Stimulated activated CD8-positive, alpha-beta memory T cell treated with anti-CD3 and anti-CD28 coated beads, Interleukin-12 subunit alpha, Interleukin-12 subunit beta, amount 100 ng/mL, for 4 hours (primary cell): ENCODE data around the gene CELF4.

ENCODE experiments used
- DNase-seq: peaks from one replicate; pipeline ENCODE4 v3.0.0-alpha.2; 2020; ENCODE audit warnings: low read depth

Gene CELF4

GRCh38 chr18:37493352-37493935 is 72.2 kb downstream of the CELF4 start:
- no peak for DNase-seq

GRCh38 chr18:37492952-37493351 is 72.6 kb downstream of the CELF4 start:
- DNase-seq: no peak

GRCh38 chr18:37491526-37491925 is 74.1 kb downstream of the CELF4 start:
- DNase-seq: no peak

GRCh38 chr18:37489998-37490397 is 75.6 kb downstream of the CELF4 start:
- no peak for DNase-seq

- DNase-seq: no peak
Observed at GRCh38 chr18:37489011-37489410, 76.6 kb downstream of the CELF4 start.

GRCh38 chr18:37487400-37487867 is 78.2 kb downstream of the CELF4 start:
- DNase-seq: no peak

GRCh38 chr18:37486848-37487247 is 78.8 kb downstream of the CELF4 start:
- no peak for DNase-seq

GRCh38 chr18:37484983-37485834 is 80.4 kb downstream of the CELF4 start:
- DNase-seq: no peak

- no peak for DNase-seq
Observed at GRCh38 chr18:37483984-37484819, 81.4 kb downstream of the CELF4 start.

- DNase-seq: no peak
Observed at GRCh38 chr18:37483221-37483971, 82.2 kb downstream of the CELF4 start.

- DNase-seq: no peak
Observed at GRCh38 chr18:37482433-37482832, 83.2 kb downstream of the CELF4 start.

GRCh38 chr18:37482002-37482401 is 83.6 kb downstream of the CELF4 start:
- DNase-seq: no peak

GRCh38 chr18:37481491-37481890 is 84.1 kb downstream of the CELF4 start:
- DNase-seq: no peak

GRCh38 chr18:37481072-37481471 is 84.5 kb downstream of the CELF4 start:
- DNase-seq: no peak

- DNase-seq: no peak
Observed at GRCh38 chr18:37476611-37477295, 88.8 kb downstream of the CELF4 start.

- no peak for DNase-seq
Observed at GRCh38 chr18:37476182-37476581, 89.4 kb downstream of the CELF4 start.

GRCh38 chr18:37473195-37473840 is 92.3 kb downstream of the CELF4 start:
- no peak for DNase-seq

GRCh38 chr18:37471637-37472036 is 94.0 kb downstream of the CELF4 start:
- DNase-seq: no peak

- no peak for DNase-seq
Observed at GRCh38 chr18:37470986-37471385, 94.6 kb downstream of the CELF4 start.

GRCh38 chr18:37467002-37467662 is 98.5 kb downstream of the CELF4 start:
- DNase-seq: no peak
